ENCODE data around the gene ZNF3. TPM values are rescaled to one million over a fixed set of nuclear protein-coding genes. Genes with fewer than 3 reads are reported as not detected.
"Not testable (repeated sequence)": the region's sequence is repeated elsewhere in the genome, so short reads cannot be mapped to it uniquely, and the experiment has no call there.

Gene ZNF3
- total RNA-seq (2014; rRNA removed; shearing (Covaris generic)), result 29.1 and 30.5 TPM in 2 replicates
- polyA plus RNA-seq (2014; cell fraction: nucleus; rRNA removed), result 54.0 and 56.0 TPM in 2 replicates

- DNase-seq (ENCODE audit: extremely low read depth, low read depth), result peak; percentile 99
These were observed at the start of gene ZNF3 for GRCh38 chr7:100081535-100082102. Gene ZNF3, minus strand, starts transcription at chr7:100081723. Its CDS starts 4,366 bp downstream, at chr7:100077357.

- DNase-seq (ENCODE audit: extremely low read depth, low read depth), result peak; percentile 60
These were observed 49.3 kb upstream of the ZNF3 start for GRCh38 chr7:100130608-100131453.

- DNase-seq (ENCODE audit: extremely low read depth, low read depth), result not testable (repeated sequence)
These were observed 48.7 kb upstream of the ZNF3 start for GRCh38 chr7:100130220-100130607.

GRCh38 chr7:100128637-100128963, 47.1 kb upstream of the ZNF3 start:
- DNase-seq (ENCODE audit: extremely low read depth, low read depth), result no peak

- no peak for DNase-seq (ENCODE audit: extremely low read depth, low read depth)
These were observed 46.5 kb upstream of the ZNF3 start for GRCh38 chr7:100127866-100128636.

- peak; percentile 84 for DNase-seq (ENCODE audit: extremely low read depth, low read depth)
These were observed 45.7 kb upstream of the ZNF3 start, which contains the start of gene MBLAC1 for GRCh38 chr7:100126931-100127865. Gene MBLAC1, plus strand, starts transcription at chr7:100126967. Its CDS starts 429 bp downstream, at chr7:100127396.

- no peak for DNase-seq (ENCODE audit: extremely low read depth, low read depth)
These were observed 44.9 kb upstream of the ZNF3 start for GRCh38 chr7:100126239-100126930.

- no peak for DNase-seq (ENCODE audit: extremely low read depth, low read depth)
These were observed 43.0 kb upstream of the ZNF3 start for GRCh38 chr7:100124301-100125230.

- no peak for DNase-seq (ENCODE audit: extremely low read depth, low read depth)
These were observed 41.0 kb upstream of the ZNF3 start for GRCh38 chr7:100122568-100122967.

GRCh38 chr7:100122067-100122466, 40.5 kb upstream of the ZNF3 start:
- no peak for DNase-seq (ENCODE audit: extremely low read depth, low read depth)

- no peak for DNase-seq (ENCODE audit: extremely low read depth, low read depth)
These were observed 39.2 kb upstream of the ZNF3 start for GRCh38 chr7:100120733-100121036.

- peak; percentile 48 for DNase-seq (ENCODE audit: extremely low read depth, low read depth)
These were observed 38.6 kb upstream of the ZNF3 start for GRCh38 chr7:100119970-100120732.

GRCh38 chr7:100119072-100119969, 37.8 kb upstream of the ZNF3 start, which contains the start of the genes CNPY4 and TAF6:
Gene CNPY4, plus strand, starts transcription at chr7:100119634. Its CDS starts 111 bp downstream, at chr7:100119745.
Gene TAF6, minus strand, starts transcription at chr7:100119358. Its CDS starts 5,149 bp downstream, at chr7:100114209.
- peak; percentile 95 for DNase-seq (ENCODE audit: extremely low read depth, low read depth)

- DNase-seq (ENCODE audit: extremely low read depth, low read depth), result no peak
These were observed 37.0 kb upstream of the ZNF3 start for GRCh38 chr7:100118388-100119071.

GRCh38 chr7:100115026-100115425, 33.5 kb upstream of the ZNF3 start:
- no peak for DNase-seq (ENCODE audit: extremely low read depth, low read depth)

GRCh38 chr7:100111914-100112313, 30.4 kb upstream of the ZNF3 start:
- DNase-seq (ENCODE audit: extremely low read depth, low read depth), result no peak
